DND-41 (cell line): Measurements from ENCODE around the gene SLC23A2.

ENCODE experiments used
- ATAC-seq: fragments of 200-7000 bp; cut with Tn5 transposase; 3 replicates; pipeline ENCODE4 v1.9.1; 2021; ENCODE audit warnings: low read depth; ENCODE audit not compliant: insufficient read depth
- DNase-seq: peaks from one replicate; pipeline ENCODE4 v3.0.0-alpha.2; 2020
- H2AFZ ChIP-seq: 2 replicates; pipeline ENCODE4 v1.6.0; 2012; ENCODE audit warnings: low read depth, low read length
- H3K27ac ChIP-seq: 2 replicates; pipeline ENCODE4 v1.5.1; 2012; ENCODE audit warnings: low read length, inconsistent platforms
- H3K27me3 ChIP-seq: fragments of 200-600 bp; sonication (generic); 2 replicates; pipeline ENCODE4 v1.6.0; 2012; ENCODE audit warnings: low read length, mild to moderate bottlenecking, inconsistent platforms; ENCODE audit not compliant: insufficient read depth, poor library complexity
- H3K36me3 ChIP-seq: 2 replicates; pipeline ENCODE4 v1.5.1; 2012; ENCODE audit warnings: low read length, inconsistent platforms; ENCODE audit not compliant: insufficient read depth
- H3K4me1 ChIP-seq: 2 replicates; pipeline ENCODE4 v1.5.1; 2012; ENCODE audit warnings: mild to moderate bottlenecking, low read length; ENCODE audit not compliant: insufficient read depth
- H3K4me2 ChIP-seq: 2 replicates; pipeline ENCODE4 v1.6.0; 2012; ENCODE audit warnings: mild to moderate bottlenecking, moderate library complexity, low read length, inconsistent platforms; ENCODE audit not compliant: insufficient read depth
- H3K4me3 ChIP-seq, 2 experiments: fragments of 200-600 bp in 1 of 2; shearing (Covaris generic) in 1 of 2; 2 replicates each; pipeline ENCODE4 v1.5.1; 2012 to 2016; ENCODE audit warnings: inconsistent platforms in 2 of 2, low read length in 2 of 2, mild to moderate bottlenecking in 2 of 2, low read depth in 1 of 2, moderate library complexity in 1 of 2
- H3K79me2 ChIP-seq: 2 replicates; pipeline ENCODE4 v1.6.0; 2012; ENCODE audit warnings: low read length, inconsistent platforms; ENCODE audit not compliant: insufficient read depth
- H3K9ac ChIP-seq: 2 replicates; pipeline ENCODE4 v1.6.0; 2012; ENCODE audit warnings: low read depth, mild to moderate bottlenecking, inconsistent platforms, low read length, moderate library complexity
- H3K9me3 ChIP-seq: 2 replicates; pipeline ENCODE4 v1.5.1; 2012; ENCODE audit warnings: low read length, moderate library complexity, mild to moderate bottlenecking, inconsistent platforms; ENCODE audit not compliant: insufficient read depth, severe bottlenecking
- H4K20me1 ChIP-seq: 2 replicates; pipeline ENCODE4 v1.6.0; 2012; ENCODE audit warnings: low read length; ENCODE audit not compliant: insufficient read depth
- CTCF ChIP-seq: IDR thresholded peaks from 2 replicates; pipeline ENCODE4 v1.5.1; 2012; ENCODE audit warnings: borderline replicate concordance, low read length, moderate library complexity, mild to moderate bottlenecking; ENCODE audit not compliant: poor library complexity, severe bottlenecking; ENCODE audit errors: extremely low read depth
- EZH2 ChIP-seq: IDR thresholded peaks from 3 replicates; pipeline ENCODE4 v1.6.1; 2012; ENCODE audit warnings: borderline replicate concordance, low read depth, mild to moderate bottlenecking, moderate library complexity, low read length, inconsistent platforms; ENCODE audit not compliant: severe bottlenecking

The SLC23A2 gene

GRCh38 chr20:4813863-4814695 is 187.2 kb downstream of the SLC23A2 start:
- H3K4me1 ChIP-seq = peaks cover 15% of the 10 kb centered on the region
- H3K9ac ChIP-seq = no peak overlapping the region
- peaks cover 33% of the 10 kb centered on the region; the same call in 1 of the 2 replicates for H4K20me1 ChIP-seq
- no peaks in the 10 kb centered on the region for H3K36me3 ChIP-seq
- no peaks in the 10 kb centered on the region for H3K9me3 ChIP-seq
- no peak overlapping the region for H3K27ac ChIP-seq
- H3K4me2 ChIP-seq = no peak overlapping the region
- H3K4me3 ChIP-seq = no peak overlapping the region
- no peak overlapping the region for H2AFZ ChIP-seq
- DNase-seq (peak; percentile 18), ATAC-seq (peak; percentile 30; the same call in 1 of the 3 replicates)
- H3K79me2 ChIP-seq = no peaks in the 10 kb centered on the region
- H3K27me3 ChIP-seq = no peaks in the 10 kb centered on the region
- TF ChIP-seq EZH2 = no peak
- no peak for TF ChIP-seq CTCF

GRCh38 chr20:4813076-4813862 is 188.0 kb downstream of the SLC23A2 start:
- Histone ChIP-seq H4K20me1 (peaks cover 33% of the 10 kb centered on the region; the same call in 1 of the 2 replicates), H3K9me3 (no peaks in the 10 kb centered on the region), H3K4me1 (peaks cover 15% of the 10 kb centered on the region), H2AFZ (no peak overlapping the region), H3K79me2 (no peaks in the 10 kb centered on the region), H3K27ac (no peak overlapping the region), H3K36me3 (no peaks in the 10 kb centered on the region), H3K27me3 (no peaks in the 10 kb centered on the region), H3K9ac (no peak overlapping the region), H3K4me2 (no peak overlapping the region), H3K4me3 (no peak overlapping the region)
- ATAC-seq (no peak), DNase-seq (no peak)
- TF ChIP-seq CTCF = no peak
- TF ChIP-seq EZH2 = no peak

GRCh38 chr20:4812641-4813075 is 188.7 kb downstream of the SLC23A2 start:
- Histone ChIP-seq H3K36me3 (no peaks in the 10 kb centered on the region), H3K27ac (no peak overlapping the region), H4K20me1 (peaks cover 38% of the 10 kb centered on the region; the same call in 1 of the 2 replicates), H2AFZ (no peak overlapping the region), H3K4me1 (peaks cover 15% of the 10 kb centered on the region), H3K4me2 (no peak overlapping the region), H3K9me3 (no peaks in the 10 kb centered on the region), H3K4me3 (no peak overlapping the region), H3K27me3 (no peaks in the 10 kb centered on the region), H3K79me2 (no peaks in the 10 kb centered on the region), H3K9ac (no peak overlapping the region)
- no peak for ATAC-seq
- DNase-seq = peak; percentile 10
- no peak for TF ChIP-seq EZH2
- TF ChIP-seq CTCF = no peak
